Measurements from ENCODE around the gene LGSN.

The LGSN gene

GRCh38 chr6:63305277-63305676 lies 14.5 kb downstream of the LGSN start:
- Histone ChIP-seq H3K36me3 (replicated peaks; ENCODE audit: low read depth, low read length) (no peaks in the 10 kb centered on the region), H3K4me2 (ENCODE audit: low read length) (no peak overlapping the region), H3K79me2 (ENCODE audit: low read length) (no peaks in the 10 kb centered on the region), H3K4me3 (ENCODE audit: low read length) (no peak overlapping the region), H3K27ac (ENCODE audit: low read length) (no peak overlapping the region), H3K9ac (ENCODE audit: low read length) (no peak overlapping the region), H4K20me1 (ENCODE audit: insufficient read depth, low read length) (no peaks in the 10 kb centered on the region), H3K9me3 (ENCODE audit: insufficient read depth, low read length) (no peaks in the 10 kb centered on the region), H3K4me1 (ENCODE audit: low read length) (peaks cover 5% of the 10 kb centered on the region), H3K27me3 (ENCODE audit: low read depth, low read length) (no peaks in the 10 kb centered on the region), H2AFZ (ENCODE audit: low read depth, low read length) (no peak overlapping the region)
- TF ChIP-seq EZH2phosphoT487 (IDR thresholded peaks at IDR 0.05; ENCODE audit: low read depth), result no peak
- no peak for TF ChIP-seq CTCF (IDR thresholded peaks at IDR 0.05; ENCODE audit: low read depth, low read length)

- Histone ChIP-seq H3K79me2 (ENCODE audit: low read length) (no peaks in the 10 kb centered on the region), H3K9ac (ENCODE audit: low read length) (no peak overlapping the region), H3K4me1 (ENCODE audit: low read length) (peaks cover 5% of the 10 kb centered on the region), H4K20me1 (ENCODE audit: insufficient read depth, low read length) (no peaks in the 10 kb centered on the region), H3K36me3 (replicated peaks; ENCODE audit: low read depth, low read length) (no peaks in the 10 kb centered on the region), H3K27ac (ENCODE audit: low read length) (no peak overlapping the region), H2AFZ (ENCODE audit: low read depth, low read length) (no peak overlapping the region), H3K4me2 (ENCODE audit: low read length) (no peak overlapping the region), H3K4me3 (ENCODE audit: low read length) (no peak overlapping the region), H3K27me3 (ENCODE audit: low read depth, low read length) (no peaks in the 10 kb centered on the region), H3K9me3 (ENCODE audit: insufficient read depth, low read length) (no peaks in the 10 kb centered on the region)
- TF ChIP-seq EZH2phosphoT487 (IDR thresholded peaks at IDR 0.05; ENCODE audit: low read depth) (no peak), CTCF (IDR thresholded peaks at IDR 0.05; ENCODE audit: low read depth, low read length) (no peak)
These were observed 16.3 kb downstream of the LGSN start for GRCh38 chr6:63303476-63303875.

- Histone ChIP-seq H3K4me1 (ENCODE audit: low read length) (no peaks in the 10 kb centered on the region), H2AFZ (ENCODE audit: low read depth, low read length) (no peak overlapping the region), H3K9me3 (ENCODE audit: insufficient read depth, low read length) (no peaks in the 10 kb centered on the region), H3K4me2 (ENCODE audit: low read length) (no peak overlapping the region), H3K27me3 (ENCODE audit: low read depth, low read length) (no peaks in the 10 kb centered on the region), H3K9ac (ENCODE audit: low read length) (no peak overlapping the region), H3K79me2 (ENCODE audit: low read length) (no peaks in the 10 kb centered on the region), H4K20me1 (ENCODE audit: insufficient read depth, low read length) (no peaks in the 10 kb centered on the region), H3K36me3 (replicated peaks; ENCODE audit: low read depth, low read length) (no peaks in the 10 kb centered on the region), H3K27ac (ENCODE audit: low read length) (no peak overlapping the region), H3K4me3 (ENCODE audit: low read length) (no peak overlapping the region)
- TF ChIP-seq CTCF (IDR thresholded peaks at IDR 0.05; ENCODE audit: low read depth, low read length) (no peak), EZH2phosphoT487 (IDR thresholded peaks at IDR 0.05; ENCODE audit: low read depth) (no peak)
These were observed 20.1 kb downstream of the LGSN start for GRCh38 chr6:63299667-63300066.

GRCh38 chr6:63295553-63296194 lies 24.1 kb downstream of the LGSN start:
- Histone ChIP-seq H4K20me1 (ENCODE audit: insufficient read depth, low read length) (no peaks in the 10 kb centered on the region), H3K4me3 (ENCODE audit: low read length) (no peak overlapping the region), H3K27me3 (ENCODE audit: low read depth, low read length) (no peaks in the 10 kb centered on the region), H3K36me3 (replicated peaks; ENCODE audit: low read depth, low read length) (no peaks in the 10 kb centered on the region), H3K4me1 (ENCODE audit: low read length) (no peaks in the 10 kb centered on the region), H3K9me3 (ENCODE audit: insufficient read depth, low read length) (no peaks in the 10 kb centered on the region), H3K79me2 (ENCODE audit: low read length) (no peaks in the 10 kb centered on the region), H3K4me2 (ENCODE audit: low read length) (no peak overlapping the region), H2AFZ (ENCODE audit: low read depth, low read length) (no peak overlapping the region), H3K9ac (ENCODE audit: low read length) (no peak overlapping the region), H3K27ac (ENCODE audit: low read length) (no peak overlapping the region)
- TF ChIP-seq CTCF (IDR thresholded peaks at IDR 0.05; ENCODE audit: low read depth, low read length) (no peak), EZH2phosphoT487 (IDR thresholded peaks at IDR 0.05; ENCODE audit: low read depth) (no peak)
